ENCODE measurements around the gene CDH23.
A peak's percentile ranks its signal among the peaks of the same experiment; 100 is the strongest.

CDH23 gene

GRCh38 chr10:71468363-71469094 lies 71.8 kb downstream of the CDH23 start:
- no peak for DNase-seq

GRCh38 chr10:71471006-71471405 lies 74.3 kb downstream of the CDH23 start:
- no peak for DNase-seq

GRCh38 chr10:71471957-71472365 lies 75.2 kb downstream of the CDH23 start:
- no peak for DNase-seq

- DNase-seq = no peak
Measured at GRCh38 chr10:71472466-71472865, 75.7 kb downstream of the CDH23 start.

GRCh38 chr10:71472912-71473311 lies 76.2 kb downstream of the CDH23 start:
- no peak for DNase-seq

- no peak for DNase-seq
Measured at GRCh38 chr10:71473671-71474599, 77.2 kb downstream of the CDH23 start.

GRCh38 chr10:71474702-71475242 lies 78.1 kb downstream of the CDH23 start:
- no peak for DNase-seq

- no peak for DNase-seq
Measured at GRCh38 chr10:71475243-71475871, 78.6 kb downstream of the CDH23 start.

GRCh38 chr10:71476228-71477011 lies 79.7 kb downstream of the CDH23 start:
- DNase-seq = no peak

GRCh38 chr10:71478173-71478572 lies 81.5 kb downstream of the CDH23 start:
- DNase-seq = no peak

- DNase-seq = no peak
Measured at GRCh38 chr10:71478813-71479365, 82.2 kb downstream of the CDH23 start.

GRCh38 chr10:71479831-71480230 lies 83.1 kb downstream of the CDH23 start:
- no peak for DNase-seq

- no peak for DNase-seq
Measured at GRCh38 chr10:71480662-71481061, 83.9 kb downstream of the CDH23 start.

- DNase-seq = no peak
Measured at GRCh38 chr10:71481746-71482410, 85.2 kb downstream of the CDH23 start.

- no peak for DNase-seq
Measured at GRCh38 chr10:71482620-71483019, 85.9 kb downstream of the CDH23 start.

- no peak for DNase-seq
Measured at GRCh38 chr10:71483135-71483534, 86.4 kb downstream of the CDH23 start.

- no peak for DNase-seq
Measured at GRCh38 chr10:71483885-71484751, 87.4 kb downstream of the CDH23 start.

- DNase-seq = peak; percentile 9 to 37
Measured at GRCh38 chr10:71486484-71487114, 89.9 kb downstream of the CDH23 start.

GRCh38 chr10:71487726-71488125 lies 91.0 kb downstream of the CDH23 start:
- DNase-seq = no peak

GRCh38 chr10:71489077-71489476 lies 92.4 kb downstream of the CDH23 start:
- no peak for DNase-seq

Data from SHP77 (cell line).